Peyer's patch (tissue), 4 donors: ENCODE results near the gene RNF111. TPM values are rescaled to one million over a fixed set of nuclear protein-coding genes. Genes with fewer than 3 reads are reported as not detected.

Experiments
- DNase-seq, 3 donors: peaks; one replicate each; pipeline ENCODE4 v3.0.0-alpha.2; 2017 to 2019
- H3K27ac ChIP-seq, 4 donors: fragments of 200-600 bp; sonication (generic); one replicate each; pipeline ENCODE4 v1.5.1; 2016 to 2019
- H3K27me3 ChIP-seq, 2 donors: fragments of 200-600 bp; sonication (generic); one replicate each; pipeline ENCODE4 v1.5.1; 2019
- H3K36me3 ChIP-seq, 3 donors: fragments of 200-600 bp; sonication (generic); one replicate each; pipeline ENCODE4 v1.5.1; 2016 to 2019
- H3K4me1 ChIP-seq, 4 donors: fragments of 200-600 bp; sonication (generic); one replicate each; pipeline ENCODE4 v1.5.1; 2016 to 2019
- H3K4me3 ChIP-seq, 4 donors: fragments of 200-600 bp; sonication (generic); 1 replicate in 3 of 4; 2 replicates in 1 of 4; pipeline ENCODE4 v1.5.1; 2016 to 2019; ENCODE audit warnings: mild to moderate bottlenecking in 1 of 4
- H3K9me3 ChIP-seq, 4 donors: fragments of 200-600 bp; sonication (generic); one replicate each; pipeline ENCODE4 v1.5.1; 2016 to 2019; ENCODE audit warnings: mild to moderate bottlenecking in 1 of 4
- POLR2A ChIP-seq, 2 donors: fragments of 450-650 bp; IDR thresholded peaks; one replicate each; pipeline ENCODE4 v1.5.1; 2017; ENCODE audit warnings: antibody characterized with exemption in 2 of 2, mild to moderate bottlenecking in 2 of 2, moderate library complexity in 2 of 2
- total RNA-seq, 4 donors: library from RNA; depleted of rRNA; stranded (reverse); fragments of >200 nt; gene quantifications; one replicate each; pipeline ENCODE4 v1.1.0, GENCODE V29; 2016
- TF ChIP-seq, protein P1 (sequence below), 6 experiments: fragments of 450-650 bp in 4 of 6; fragments of 200-600 bp in 2 of 6; sonication (generic) in 1 of 6; IDR thresholded peaks; one replicate each; pipeline ENCODE4 v1.5.1; 2017 to 2019; ENCODE audit warnings: antibody characterized with exemption in 6 of 6, mild to moderate bottlenecking in 3 of 6, moderate library complexity in 1 of 6

The RNF111 gene
- total RNA-seq, 4 donors from 2014 or later: 24.5 to 45.4 (median 28.4) TPM

DNA sequence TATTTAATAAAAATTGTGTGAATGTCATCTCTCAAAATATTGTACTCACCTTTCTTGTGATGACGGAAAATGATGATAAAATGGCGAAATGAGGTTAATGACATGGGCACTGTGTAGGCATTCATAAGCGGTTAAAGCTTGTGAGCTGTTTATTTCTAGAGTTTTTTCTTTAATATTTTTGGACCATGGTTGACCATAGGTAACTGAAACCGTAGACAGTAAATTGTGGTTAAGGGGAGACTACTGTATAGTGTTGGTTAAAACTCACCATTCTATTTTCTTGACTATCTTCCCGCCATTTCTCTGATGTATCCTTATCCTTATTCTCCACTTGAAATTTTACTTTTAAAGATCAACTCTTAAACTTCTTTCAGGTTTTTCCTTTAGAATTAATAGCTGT, 14.5 kb downstream of the RNF111 start:
- Histone ChIP-seq H3K4me1 (no peaks in the 10 kb centered on the region), H3K9me3 (no peaks in the 10 kb centered on the region), H3K27me3 (no peaks in the 10 kb centered on the region), H3K4me3 (no peak overlapping the region), H3K36me3 (peaks cover 0 to 13% (median 0%) of the 10 kb centered on the region in 3 donors), H3K27ac (no peak overlapping the region)
- DNase-seq: no peak
- TF ChIP-seq, protein P1, sequence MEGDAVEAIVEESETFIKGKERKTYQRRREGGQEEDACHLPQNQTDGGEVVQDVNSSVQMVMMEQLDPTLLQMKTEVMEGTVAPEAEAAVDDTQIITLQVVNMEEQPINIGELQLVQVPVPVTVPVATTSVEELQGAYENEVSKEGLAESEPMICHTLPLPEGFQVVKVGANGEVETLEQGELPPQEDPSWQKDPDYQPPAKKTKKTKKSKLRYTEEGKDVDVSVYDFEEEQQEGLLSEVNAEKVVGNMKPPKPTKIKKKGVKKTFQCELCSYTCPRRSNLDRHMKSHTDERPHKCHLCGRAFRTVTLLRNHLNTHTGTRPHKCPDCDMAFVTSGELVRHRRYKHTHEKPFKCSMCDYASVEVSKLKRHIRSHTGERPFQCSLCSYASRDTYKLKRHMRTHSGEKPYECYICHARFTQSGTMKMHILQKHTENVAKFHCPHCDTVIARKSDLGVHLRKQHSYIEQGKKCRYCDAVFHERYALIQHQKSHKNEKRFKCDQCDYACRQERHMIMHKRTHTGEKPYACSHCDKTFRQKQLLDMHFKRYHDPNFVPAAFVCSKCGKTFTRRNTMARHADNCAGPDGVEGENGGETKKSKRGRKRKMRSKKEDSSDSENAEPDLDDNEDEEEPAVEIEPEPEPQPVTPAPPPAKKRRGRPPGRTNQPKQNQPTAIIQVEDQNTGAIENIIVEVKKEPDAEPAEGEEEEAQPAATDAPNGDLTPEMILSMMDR (IDR thresholded peaks at IDR 0.05): no peak
- no peak for TF ChIP-seq POLR2A (IDR thresholded peaks at IDR 0.05)

DNA sequence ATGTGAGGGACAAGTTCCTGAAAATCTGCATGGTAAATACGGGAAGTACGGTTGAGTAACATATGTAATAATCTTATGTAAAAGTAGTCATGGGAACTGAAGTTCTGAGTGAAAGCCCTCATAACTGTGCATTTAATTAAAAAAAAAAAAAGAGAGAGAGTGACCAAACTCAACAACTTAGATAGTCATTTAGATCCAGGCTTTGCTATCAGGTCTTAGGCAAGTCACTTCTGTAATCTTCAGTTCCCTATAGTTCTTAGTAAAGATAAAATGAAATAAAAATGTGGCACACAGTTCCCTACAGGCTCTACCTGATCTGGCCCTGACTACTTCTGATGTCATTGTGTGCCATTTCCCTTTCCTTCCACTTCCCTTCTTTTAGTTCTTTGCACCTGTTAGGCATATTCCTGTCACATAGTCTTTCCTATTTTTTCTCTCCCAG, 15.0 kb downstream of the RNF111 start:
- DNase-seq: no peak
- no peak overlapping the region for H3K4me3 ChIP-seq
- peaks cover 0 to 13% (median 0%) of the 10 kb centered on the region in 3 donors for H3K36me3 ChIP-seq
- no peak overlapping the region for H3K27ac ChIP-seq
- H3K9me3 ChIP-seq: no peaks in the 10 kb centered on the region
- H3K4me1 ChIP-seq: no peaks in the 10 kb centered on the region
- TF ChIP-seq POLR2A (IDR thresholded peaks at IDR 0.05): no peak
- TF ChIP-seq, protein P1 (IDR thresholded peaks at IDR 0.05): no peak
- no peaks in the 10 kb centered on the region for H3K27me3 ChIP-seq

DNA sequence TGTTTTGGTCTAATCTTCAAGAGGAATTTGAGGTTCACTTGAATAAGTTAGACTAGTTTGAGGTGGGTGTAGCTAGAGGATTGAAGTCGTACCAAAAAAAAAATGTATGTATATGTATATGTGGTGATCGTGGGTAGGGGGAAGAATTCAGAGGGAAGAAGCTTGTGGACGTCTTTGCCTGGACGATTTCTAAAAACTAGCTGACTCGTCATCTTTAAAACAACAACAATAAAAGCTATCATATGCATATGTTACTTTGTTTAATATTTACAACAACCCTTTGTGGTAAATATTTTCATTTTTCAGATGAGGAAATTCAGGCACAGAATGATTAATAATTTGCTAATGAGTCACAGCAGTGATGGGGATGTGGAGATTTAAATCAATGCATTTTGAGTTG, 18.1 kb downstream of the RNF111 start:
- no peak overlapping the region for H3K4me3 ChIP-seq
- TF ChIP-seq, protein P1 (IDR thresholded peaks at IDR 0.05): no peak
- TF ChIP-seq POLR2A (IDR thresholded peaks at IDR 0.05): no peak
- no peaks in the 10 kb centered on the region for H3K9me3 ChIP-seq
- DNase-seq: no peak
- no peaks in the 10 kb centered on the region for H3K4me1 ChIP-seq
- H3K27me3 ChIP-seq: no peaks in the 10 kb centered on the region
- H3K27ac ChIP-seq: no peak overlapping the region
- H3K36me3 ChIP-seq: peaks cover 0 to 13% (median 0%) of the 10 kb centered on the region in 3 donors

DNA sequence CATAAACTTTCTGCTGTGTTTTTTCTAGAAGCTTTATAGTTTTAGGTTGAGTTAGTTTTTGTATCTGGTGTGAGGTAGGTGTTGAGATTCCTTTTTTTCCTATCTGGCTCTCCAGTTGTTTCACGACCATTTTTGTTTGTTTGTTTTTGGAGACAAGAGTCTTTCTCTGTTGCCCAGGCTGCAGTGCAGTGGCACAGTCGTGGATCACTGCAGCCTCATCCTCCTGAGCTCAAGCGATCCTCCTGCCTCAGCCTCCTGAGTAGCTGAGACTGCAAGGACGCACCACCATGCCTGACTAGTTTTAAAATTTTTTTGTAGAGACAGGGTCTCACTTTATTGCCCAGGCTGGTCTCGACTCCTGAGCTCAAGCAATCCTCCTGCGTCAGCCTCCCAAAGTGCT, 20.6 kb downstream of the RNF111 start:
- Histone ChIP-seq H3K27me3 (no peaks in the 10 kb centered on the region), H3K36me3 (peaks cover 0 to 13% (median 0%) of the 10 kb centered on the region in 3 donors), H3K27ac (no peak overlapping the region), H3K4me3 (no peak overlapping the region), H3K4me1 (peaks cover 0 to 7% (median 0%) of the 10 kb centered on the region in 4 donors), H3K9me3 (no peaks in the 10 kb centered on the region)
- TF ChIP-seq, protein P1 (IDR thresholded peaks at IDR 0.05): no peak
- no peak for TF ChIP-seq POLR2A (IDR thresholded peaks at IDR 0.05)
- DNase-seq: no peak

DNA sequence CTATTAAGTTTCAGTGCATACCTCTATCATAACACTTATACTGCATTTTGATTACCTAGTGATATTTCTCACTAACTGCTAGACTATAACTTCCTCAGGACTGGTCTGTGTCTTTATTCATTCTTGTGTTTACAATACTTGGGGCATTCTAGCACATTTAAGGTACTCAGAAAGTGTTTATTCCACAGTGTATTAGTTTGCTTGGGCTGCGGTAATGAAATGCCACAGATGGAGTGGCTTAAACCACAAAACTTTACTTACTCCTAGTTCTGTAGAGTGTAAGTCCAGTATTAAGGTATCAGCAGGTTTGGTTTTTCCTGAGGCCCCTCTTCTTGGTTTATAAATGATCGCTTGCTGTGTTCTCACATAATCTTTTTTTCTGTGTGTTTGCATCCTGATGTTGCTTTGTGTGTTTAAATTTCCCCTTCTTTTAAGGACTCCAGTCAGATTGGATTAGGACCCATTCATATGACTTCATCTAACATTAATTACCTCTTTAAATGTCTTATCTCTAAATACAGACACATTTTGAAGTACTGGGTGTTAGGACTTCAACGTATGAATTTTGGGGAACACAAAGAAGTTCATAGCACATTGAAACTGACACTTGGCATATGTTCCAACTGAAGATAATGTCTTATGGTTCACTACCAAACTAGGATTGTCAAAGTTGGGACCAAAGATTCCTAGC, 23.9 kb downstream of the RNF111 start:
- H3K4me1 ChIP-seq: peaks cover 0 to 7% (median 0%) of the 10 kb centered on the region in 4 donors
- H3K27ac ChIP-seq: no peak overlapping the region
- H3K27me3 ChIP-seq: no peaks in the 10 kb centered on the region
- no peak for DNase-seq
- no peaks in the 10 kb centered on the region for H3K36me3 ChIP-seq
- no peaks in the 10 kb centered on the region for H3K9me3 ChIP-seq
- H3K4me3 ChIP-seq: no peak overlapping the region
- TF ChIP-seq, protein P1 (IDR thresholded peaks at IDR 0.05): no peak
